Activated T-cell treated with anti-CD3 and anti-CD28 coated beads for 24 hours (primary cell): ENCODE data around the gene ROR1.
"Not testable (repeated sequence)": the region's sequence is repeated elsewhere in the genome, so short reads cannot be mapped to it uniquely, and the experiment has no call there.

Source experiments
- DNase-seq: peaks from one replicate; pipeline ENCODE4 v3.0.0-alpha.2; 2020; ENCODE audit warnings: low read depth

Gene ROR1

DNA sequence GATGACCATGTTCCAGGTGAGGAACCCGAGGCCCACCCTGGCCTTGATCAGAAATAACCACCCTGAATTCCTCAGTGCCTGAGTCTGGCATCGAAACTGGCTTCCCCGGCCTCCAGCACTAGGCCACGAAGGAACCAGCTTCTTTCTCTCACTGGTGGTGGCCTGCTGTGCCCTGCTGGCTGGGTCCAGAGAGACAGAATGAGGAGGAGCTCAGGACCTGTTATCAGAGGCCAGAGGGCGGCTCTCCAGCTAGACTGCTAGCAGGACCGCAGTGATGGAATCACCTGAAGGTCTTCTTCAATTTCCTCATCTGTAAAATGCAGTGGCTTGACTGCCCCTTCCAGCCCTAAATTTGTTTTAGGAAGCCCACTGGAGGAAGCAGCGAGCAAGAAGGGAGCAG lies 20.5 kb downstream of the ROR1 start:
- DNase-seq: no peak

DNA sequence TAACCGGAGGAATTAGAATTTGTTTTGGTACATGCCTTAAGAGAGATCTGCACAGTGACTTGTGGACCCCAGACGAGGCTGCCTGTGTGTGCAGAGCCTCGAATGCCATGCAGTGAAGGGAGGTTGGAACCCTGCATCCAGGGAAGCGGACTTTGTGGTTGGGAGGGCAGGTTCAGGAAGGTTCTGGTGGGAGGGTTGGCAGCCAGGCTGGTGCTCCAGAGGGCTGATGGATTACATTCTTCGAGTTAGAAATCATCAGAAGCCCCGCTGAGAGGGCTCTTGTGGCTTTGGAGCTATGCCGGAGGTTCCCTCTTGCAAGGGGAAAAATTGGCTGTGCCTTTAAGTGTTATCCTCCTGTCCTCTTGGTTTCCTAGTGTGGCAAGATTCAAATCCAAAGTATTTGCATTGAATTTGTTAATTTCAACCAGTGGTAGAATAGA lies 21.1 kb downstream of the ROR1 start:
- no peak for DNase-seq

- DNase-seq: no peak
Measured at GRCh38 chr1:63795455-63795854, 21.6 kb downstream of the ROR1 start.

DNA sequence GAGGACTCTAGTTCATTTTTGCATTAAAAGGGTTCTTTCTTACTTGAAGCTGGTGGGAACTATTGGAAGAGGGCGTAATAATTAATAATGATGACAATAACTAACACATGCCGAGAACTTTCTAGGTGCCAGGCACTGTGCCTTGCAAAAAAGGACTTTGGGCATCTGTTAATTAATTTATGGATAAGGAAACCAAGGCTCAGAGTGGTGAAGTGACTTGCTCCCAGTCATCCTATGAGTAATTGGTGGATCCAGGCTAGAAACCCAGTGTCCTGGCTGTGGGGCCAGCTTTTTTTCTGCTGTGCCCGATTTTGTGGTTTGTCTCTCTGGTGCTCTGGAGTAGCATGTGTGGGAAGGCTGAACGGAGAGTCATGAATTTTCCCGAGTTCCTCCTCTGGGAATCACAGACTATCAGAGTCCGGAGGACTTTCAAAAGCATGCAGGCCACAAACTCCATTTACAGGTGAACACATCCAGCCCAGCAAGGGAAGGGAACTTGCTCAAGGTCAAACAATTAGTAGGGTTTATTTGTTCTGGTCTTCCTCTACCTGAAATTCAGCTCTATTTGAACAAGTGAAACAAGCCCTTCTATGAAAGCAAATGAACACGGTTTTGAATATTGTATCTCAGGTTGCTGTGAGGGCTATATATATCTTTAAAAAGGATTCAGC lies 23.4 kb downstream of the ROR1 start:
- DNase-seq: no peak

DNA sequence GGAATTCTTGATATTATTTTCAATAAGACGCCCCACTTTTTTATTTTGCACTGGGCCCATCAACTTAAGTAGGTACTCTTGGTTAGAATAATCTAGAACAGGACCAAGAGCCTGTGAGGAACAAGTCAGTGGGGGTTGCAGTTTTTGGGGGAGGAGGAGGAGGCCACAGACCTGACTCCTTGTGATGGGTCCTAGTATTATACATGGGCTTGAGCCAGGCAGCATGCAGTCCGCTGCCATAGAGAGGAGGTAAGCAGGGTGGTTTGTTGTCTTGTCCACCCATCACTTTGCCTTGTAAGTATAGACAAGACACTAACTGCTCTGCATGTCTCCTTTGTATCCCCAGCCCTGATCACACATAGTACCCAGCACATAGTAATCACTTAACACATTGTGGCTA lies 24.5 kb downstream of the ROR1 start:
- DNase-seq: no peak

- DNase-seq: no peak
Measured at GRCh38 chr1:63799307-63799706, 25.5 kb downstream of the ROR1 start.

GRCh38 chr1:63799820-63800219 lies 26.0 kb downstream of the ROR1 start:
- no peak for DNase-seq

DNA sequence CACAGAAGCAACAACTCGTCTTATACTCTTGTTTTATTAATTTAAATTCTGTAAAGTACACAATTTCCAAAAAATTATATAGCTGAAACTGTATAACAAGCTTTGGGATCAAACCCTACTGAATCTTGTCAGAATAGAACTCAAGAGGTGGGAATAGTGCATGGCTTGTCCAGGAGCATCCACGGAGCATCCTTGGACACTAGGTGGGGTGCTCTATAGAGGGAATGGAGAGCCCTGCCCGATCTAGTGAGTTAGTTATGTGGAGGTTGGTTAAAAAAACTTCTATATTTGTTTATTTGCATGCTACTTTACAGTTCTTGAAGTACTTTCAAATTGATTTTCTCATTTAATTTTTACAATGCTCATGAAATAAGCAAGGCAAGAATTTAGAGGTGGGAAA lies 28.3 kb downstream of the ROR1 start:
- no peak for DNase-seq

DNA sequence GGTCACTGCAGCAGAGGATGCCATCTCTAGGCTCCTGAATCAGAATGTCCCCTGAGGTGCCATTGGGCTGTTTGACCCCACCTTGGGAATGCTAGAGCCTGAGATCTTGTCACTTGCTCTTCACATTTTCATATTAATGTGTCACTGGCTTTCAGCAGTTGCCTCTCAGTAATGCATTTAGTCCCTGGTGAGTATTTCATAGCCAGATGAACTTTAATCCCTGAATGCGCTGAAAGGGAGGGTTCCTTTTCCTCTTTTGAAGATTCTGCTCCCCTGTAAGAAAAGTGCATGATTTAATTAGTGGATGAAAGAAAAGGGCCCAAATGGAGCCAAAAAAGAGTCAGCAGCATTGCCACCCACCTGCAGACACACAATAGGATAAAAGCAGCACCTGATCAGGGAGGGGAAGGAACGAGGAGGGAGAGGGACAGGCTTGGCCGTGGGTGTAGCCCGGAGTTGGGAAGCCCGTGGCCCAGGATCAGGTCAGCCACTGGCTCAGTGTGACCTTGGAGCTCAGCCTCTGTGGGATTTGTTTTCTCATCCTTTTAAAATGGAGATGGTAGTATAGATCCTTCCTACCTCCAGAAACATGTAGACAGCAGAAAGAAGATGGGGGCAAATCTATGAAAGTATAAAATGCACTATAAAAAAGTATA lies 31.1 kb downstream of the ROR1 start:
- no peak for DNase-seq

DNA sequence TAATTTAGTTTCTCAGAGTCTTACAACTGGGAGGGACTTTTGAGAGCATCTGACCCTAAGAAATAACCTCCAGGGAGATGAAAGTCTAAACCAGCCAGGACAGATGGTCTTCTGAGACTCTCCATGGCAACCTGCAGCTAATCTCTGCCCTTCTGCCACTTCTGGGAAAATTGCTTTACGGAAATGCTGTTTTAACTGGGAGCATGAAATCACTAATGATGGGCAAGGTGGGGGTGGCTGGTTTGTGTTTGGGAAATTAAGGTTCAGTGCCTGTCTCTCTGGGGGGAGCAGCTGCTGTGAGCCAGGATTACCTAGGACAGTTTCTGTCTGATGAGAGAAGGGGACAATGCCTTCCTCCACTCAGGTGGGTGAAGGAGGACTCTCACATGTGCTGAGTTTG lies 33.2 kb downstream of the ROR1 start:
- no peak for DNase-seq

DNA sequence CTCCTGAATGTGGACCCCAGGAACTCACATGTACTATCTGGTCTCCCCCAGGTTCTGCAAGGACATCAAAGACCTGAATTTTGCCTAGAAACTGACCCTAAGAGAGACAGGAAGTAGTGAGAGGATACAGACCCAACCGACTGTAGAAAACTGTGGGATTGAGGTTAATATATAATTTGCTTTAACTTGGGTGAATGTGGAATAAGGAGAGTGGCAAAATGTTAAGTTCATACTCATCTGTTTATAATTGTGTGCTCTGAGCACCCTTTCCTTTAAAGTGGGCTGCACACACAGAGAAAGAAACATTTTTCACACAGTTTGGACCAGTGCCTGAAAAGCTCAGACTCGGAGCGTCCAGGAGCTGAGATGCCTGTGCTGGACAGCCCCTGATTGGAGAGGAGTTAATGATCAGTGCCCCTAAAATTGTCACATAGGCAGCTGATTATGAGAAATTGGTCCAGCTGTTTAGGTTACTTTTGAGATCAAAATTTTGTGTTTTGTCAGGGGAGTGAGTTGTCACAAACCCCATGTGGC lies 37.2 kb downstream of the ROR1 start:
- no peak for DNase-seq

DNA sequence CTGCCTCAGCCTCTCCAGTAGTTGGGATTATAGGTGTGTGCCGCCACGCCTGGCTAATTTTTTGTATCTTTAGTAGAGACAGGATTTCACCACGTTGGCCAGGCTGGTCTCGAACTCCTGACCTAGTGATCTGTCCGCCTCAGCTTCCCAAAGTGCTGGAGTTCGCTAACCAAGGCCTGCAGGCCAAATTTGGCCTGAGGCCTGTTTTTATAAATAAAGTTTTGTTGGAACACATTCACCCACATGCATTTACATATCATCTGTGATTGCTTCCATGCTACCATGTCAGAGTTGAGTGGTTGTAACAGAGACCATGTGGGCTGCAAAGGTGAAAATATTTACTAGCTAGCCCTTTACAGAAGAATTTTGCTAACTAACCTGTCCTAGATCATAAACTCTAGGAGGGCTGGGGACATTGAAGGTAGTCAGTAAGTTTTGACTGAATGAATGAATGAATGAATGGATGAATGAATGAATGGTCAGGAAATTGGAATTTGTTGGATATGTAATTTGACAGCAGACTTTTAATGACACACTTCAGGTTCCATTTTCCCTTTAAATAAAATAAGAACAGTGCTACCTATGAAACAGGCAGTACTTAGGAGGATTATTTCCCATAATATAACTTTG lies 38.4 kb downstream of the ROR1 start:
- no peak for DNase-seq

GRCh38 chr1:63813829-63814277 lies 40.0 kb downstream of the ROR1 start:
- DNase-seq: no peak

- DNase-seq: not testable (repeated sequence)
Measured at GRCh38 chr1:63816217-63816815, 42.5 kb downstream of the ROR1 start.

GRCh38 chr1:63817152-63817667 lies 43.4 kb downstream of the ROR1 start:
- no peak for DNase-seq

DNA sequence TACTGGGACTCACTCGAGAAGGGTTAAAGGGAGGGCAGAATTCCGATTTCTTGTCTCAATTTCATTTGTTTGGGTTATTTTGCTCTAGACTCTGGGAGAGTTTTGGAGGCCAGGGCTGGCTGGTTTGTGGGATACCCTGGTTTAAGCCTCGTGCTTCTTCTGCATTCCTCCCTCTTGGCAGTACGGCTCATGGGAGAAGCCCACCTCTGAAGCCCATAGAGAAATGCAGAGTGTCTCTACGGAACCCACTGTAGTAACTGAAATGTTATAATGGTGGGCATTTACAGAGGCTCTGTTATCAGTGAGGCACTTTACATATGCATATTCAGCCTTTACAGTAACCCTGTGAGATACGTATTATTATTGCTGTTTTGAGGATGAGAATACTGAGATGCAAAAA lies 43.9 kb downstream of the ROR1 start:
- DNase-seq: no peak

- no peak for DNase-seq
Measured at GRCh38 chr1:63818567-63819325, 44.9 kb downstream of the ROR1 start.

DNA sequence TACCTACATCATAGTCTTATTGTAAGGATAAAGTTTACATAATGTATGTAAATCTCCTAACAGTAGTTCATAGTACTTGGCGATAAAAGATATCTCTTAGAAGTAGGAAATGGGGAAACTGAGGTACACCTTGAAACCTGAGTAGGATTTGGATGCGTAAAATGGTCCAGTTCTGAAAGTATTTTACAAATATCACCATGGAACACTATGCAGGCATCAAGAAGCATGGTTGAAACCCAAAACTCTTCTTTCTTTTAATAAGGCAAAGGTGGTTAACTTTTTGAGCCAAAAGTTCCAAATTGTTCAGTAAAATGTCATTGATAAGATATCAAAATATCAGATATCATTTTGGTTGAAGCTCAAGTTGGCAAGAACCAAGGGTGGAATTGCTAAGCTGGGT lies 46.0 kb downstream of the ROR1 start:
- no peak for DNase-seq

DNA sequence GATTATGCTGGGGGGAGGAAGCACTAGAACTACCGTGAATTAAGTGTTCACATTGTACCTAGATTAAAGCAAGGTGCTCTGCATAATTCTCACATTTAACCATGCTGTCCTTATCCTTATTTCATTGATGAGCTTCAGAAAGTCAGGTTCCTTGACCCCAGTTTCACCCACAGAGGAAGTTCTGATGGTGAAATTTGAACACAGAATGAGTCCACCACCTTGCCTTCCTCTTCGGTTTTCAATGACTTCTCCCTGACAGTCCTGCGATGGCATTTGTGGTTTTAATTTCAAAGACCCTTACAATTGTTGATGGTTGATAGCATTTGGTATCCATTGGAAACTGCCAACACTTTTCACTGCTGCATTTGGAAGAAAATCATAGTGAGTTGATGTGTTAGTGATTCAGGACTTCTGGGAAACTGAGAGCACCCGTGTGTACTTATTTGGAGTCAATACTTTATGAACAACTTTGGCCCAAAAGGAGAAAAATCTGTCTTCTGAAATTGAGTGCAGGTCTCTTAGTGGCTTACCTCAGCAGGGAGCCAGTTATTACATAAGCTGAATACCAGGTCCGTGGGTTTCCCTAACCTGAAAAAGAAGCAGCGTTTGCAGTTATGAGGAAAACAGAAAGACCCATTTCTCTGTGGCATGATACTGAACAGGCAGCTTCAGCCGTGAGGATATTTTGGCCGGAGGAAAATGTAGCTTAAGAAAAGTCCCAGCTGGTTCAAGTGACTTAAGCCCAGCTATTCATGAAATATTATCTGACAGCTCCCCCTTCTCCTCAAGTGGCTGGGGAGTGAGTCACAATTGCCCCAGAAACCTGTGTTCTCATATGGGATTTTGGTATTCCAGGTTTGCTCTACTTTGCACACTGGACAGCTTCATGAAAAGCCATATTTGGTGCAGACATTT lies 47.5 kb downstream of the ROR1 start:
- DNase-seq: no peak

DNA sequence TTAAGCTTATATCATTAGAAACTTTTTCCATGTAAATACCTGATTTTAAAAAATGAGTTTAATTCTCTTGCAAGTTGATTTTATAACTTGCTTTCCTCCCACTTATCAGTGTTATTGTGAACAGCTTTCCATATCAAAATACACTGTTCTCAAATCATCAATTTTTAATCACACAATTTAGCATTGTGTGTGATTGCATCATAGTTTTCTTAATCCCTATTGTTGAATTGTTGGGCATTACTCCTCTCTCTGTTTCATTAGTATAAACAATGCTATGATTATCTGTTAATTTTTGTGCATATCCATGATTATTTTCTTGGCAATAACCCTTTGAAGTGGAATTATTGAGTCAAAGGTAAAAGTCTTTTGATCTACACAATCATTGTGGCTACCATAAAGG lies 48.7 kb downstream of the ROR1 start:
- DNase-seq: no peak

- DNase-seq: no peak
Measured at GRCh38 chr1:63824451-63824850, 50.6 kb downstream of the ROR1 start.
